Measurements from ENCODE around the gene ABTB2. TPM values are rescaled to one million over a fixed set of nuclear protein-coding genes. Genes with fewer than 3 reads are reported as not detected.

ABTB2 gene
- total and polyA plus RNA-seq, 10 of the 15 experiments (the other 5 are each of a cell fraction or from before 2014, with no cell fraction given) = 0.13 to 2.1 (median 0.72) TPM

DNA sequence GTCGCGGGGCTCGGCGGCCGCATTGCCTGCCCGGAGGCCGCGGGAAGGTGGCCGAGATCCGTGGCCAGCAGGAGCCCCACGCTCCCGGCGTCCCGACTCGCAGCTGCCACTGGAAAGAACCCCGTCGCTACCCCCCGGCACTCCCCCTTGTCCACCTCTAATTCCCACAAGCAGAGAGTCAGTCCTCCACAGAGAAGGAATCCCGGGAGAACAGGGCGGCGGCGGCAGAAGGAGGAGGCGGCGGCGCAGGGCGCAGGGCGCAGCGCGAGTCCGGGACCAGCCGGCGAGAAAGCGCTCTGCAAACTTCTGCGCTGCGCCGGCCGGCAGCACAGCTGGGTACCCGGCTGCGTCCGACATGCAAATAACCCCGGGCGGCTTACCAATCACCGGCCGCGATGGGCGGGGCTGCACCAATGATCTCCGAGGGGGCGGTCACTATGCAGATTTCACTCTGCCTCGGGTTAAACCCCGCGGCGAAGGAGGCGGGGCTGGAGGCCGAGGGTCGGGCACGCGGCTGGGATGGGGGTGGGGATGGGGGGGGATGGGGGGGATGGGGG lies at the start of gene ABTB2 (continued):
- 0 out of 2 replicates have a peak, but pooled peaks have one; percentile 60 for TF ChIP-seq SIN3A (IDR thresholded peaks at IDR 0.05; ENCODE audit: low read depth, low read length)
- peak; percentile 74; the same call in 1 of the 2 replicates for TF ChIP-seq TCF3 (IDR thresholded peaks at IDR 0.05; ENCODE audit: borderline replicate concordance, insufficient read depth, low read depth, low read length)
- TF ChIP-seq RCOR1 (conservative IDR thresholded peaks at IDR 0.05; ENCODE audit: low read depth, low read length) = no peak
- TF ChIP-seq MYC (IDR thresholded peaks at IDR 0.05; ENCODE audit: insufficient read depth, insufficient read length, insufficient replicate concordance, low read length, severe bottlenecking) = no peak
- peak; percentile 11; the same call in 1 of the 2 replicates for TF ChIP-seq NRF1 (conservative IDR thresholded peaks at IDR 0.05; ENCODE audit: low read depth, low read length)
- TF ChIP-seq EED (IDR thresholded peaks at IDR 0.05; ENCODE audit: low read depth) = 0 out of 2 replicates have a peak, but pooled peaks have one; percentile 6
- peak; percentile 95 for TF ChIP-seq NFYB (IDR thresholded peaks at IDR 0.05; ENCODE audit: insufficient read depth, low read depth, low read length)
- peak; percentile 77 for TF ChIP-seq FOS (IDR thresholded peaks at IDR 0.05; ENCODE audit: borderline replicate concordance, extremely low read depth, insufficient read length)
- TF ChIP-seq HDAC6 (IDR thresholded peaks at IDR 0.05; ENCODE audit: unreplicated experiment) = peak; percentile 89
- 0 out of 2 replicates have a peak, but pooled peaks have one; percentile 6 for TF ChIP-seq MEF2A (IDR thresholded peaks at IDR 0.05; ENCODE audit: insufficient read depth, low read depth, low read length)
- TF ChIP-seq EZH2 (IDR thresholded peaks at IDR 0.05; ENCODE audit: borderline replicate concordance, control insufficient read depth, low read depth, low read length) = no peak
- no peak for TF ChIP-seq NR2C2 (IDR thresholded peaks at IDR 0.05; ENCODE audit: borderline replicate concordance, control insufficient read depth, insufficient read length, low read depth)
- no peak for TF ChIP-seq SRF (IDR thresholded peaks at IDR 0.05; ENCODE audit: low read depth in 2 of 2, low read length in 2 of 2)
- TF ChIP-seq TAF1 (IDR thresholded peaks at IDR 0.05; ENCODE audit: borderline replicate concordance, low read depth, low read length) = peak; percentile 94
- no peak for TF ChIP-seq ZBED1 (IDR thresholded peaks at IDR 0.05; ENCODE audit: borderline replicate concordance)
- TF ChIP-seq RFX5 (IDR thresholded peaks at IDR 0.05; ENCODE audit: low read depth, low read length) = peak; percentile 60; the same call in 1 of the 2 replicates
- TF ChIP-seq, protein P1, sequence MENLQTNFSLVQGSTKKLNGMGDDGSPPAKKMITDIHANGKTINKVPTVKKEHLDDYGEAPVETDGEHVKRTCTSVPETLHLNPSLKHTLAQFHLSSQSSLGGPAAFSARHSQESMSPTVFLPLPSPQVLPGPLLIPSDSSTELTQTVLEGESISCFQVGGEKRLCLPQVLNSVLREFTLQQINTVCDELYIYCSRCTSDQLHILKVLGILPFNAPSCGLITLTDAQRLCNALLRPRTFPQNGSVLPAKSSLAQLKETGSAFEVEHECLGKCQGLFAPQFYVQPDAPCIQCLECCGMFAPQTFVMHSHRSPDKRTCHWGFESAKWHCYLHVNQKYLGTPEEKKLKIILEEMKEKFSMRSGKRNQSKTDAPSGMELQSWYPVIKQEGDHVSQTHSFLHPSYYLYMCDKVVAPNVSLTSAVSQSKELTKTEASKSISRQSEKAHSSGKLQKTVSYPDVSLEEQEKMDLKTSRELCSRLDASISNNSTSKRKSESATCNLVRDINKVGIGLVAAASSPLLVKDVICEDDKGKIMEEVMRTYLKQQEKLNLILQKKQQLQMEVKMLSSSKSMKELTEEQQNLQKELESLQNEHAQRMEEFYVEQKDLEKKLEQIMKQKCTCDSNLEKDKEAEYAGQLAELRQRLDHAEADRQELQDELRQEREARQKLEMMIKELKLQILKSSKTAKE (IDR thresholded peaks at IDR 0.05; ENCODE audit: low read depth, poor library complexity, severe bottlenecking) = no peak
- no peak for TF ChIP-seq ASH2L (IDR thresholded peaks at IDR 0.05; ENCODE audit: borderline replicate concordance, low read depth)
